Gastroesophageal sphincter (tissue), 4 donors: ENCODE measurements around the gene SV2B. TPM values are rescaled to one million over a fixed set of nuclear protein-coding genes. Genes with fewer than 3 reads are reported as not detected.

Experiments used
- ATAC-seq: fragments of 150-250 bp; one replicate; pipeline ENCODE4 v1.9.1; 2016; ENCODE audit warnings: mild to moderate bottlenecking, moderate library complexity
- H3K27ac ChIP-seq, 4 donors: fragments of 200-600 bp; sonication (generic) in 3 of 4; 1 replicate in 3 of 4; 2 replicates in 1 of 4; pipeline ENCODE4 v1.5.1; 2016 to 2019
- H3K27me3 ChIP-seq: fragments of 200-600 bp; sonication (generic); one replicate; pipeline ENCODE4 v1.5.1; 2019
- H3K36me3 ChIP-seq, 2 donors: fragments of 200-600 bp; sonication (generic); one replicate each; pipeline ENCODE4 v1.5.1; 2019; ENCODE audit warnings: control low read depth in 1 of 2
- H3K4me1 ChIP-seq, 3 donors: fragments of 200-600 bp; sonication (generic); 1 replicate in 2 of 3; 2 replicates in 1 of 3; pipeline ENCODE4 v1.5.1; 2016 to 2019; ENCODE audit warnings: control low read depth in 2 of 3
- H3K4me3 ChIP-seq, 2 donors: fragments of 200-600 bp; sonication (generic); one replicate each; pipeline ENCODE4 v1.5.1; 2019; ENCODE audit warnings: mild to moderate bottlenecking in 1 of 2, moderate library complexity in 1 of 2
- H3K9me3 ChIP-seq, 3 donors: fragments of 200-600 bp; sonication (generic); one replicate each; pipeline ENCODE4 v1.5.1; 2017 to 2019; ENCODE audit warnings: control low read depth in 2 of 3
- CTCF ChIP-seq, 4 experiments: fragments of 200-600 bp in 2 of 4; fragments of 450-650 bp in 2 of 4; sonication (generic) in 1 of 4; IDR thresholded peaks; one replicate each; pipeline ENCODE4 v1.5.1; 2017 to 2019; ENCODE audit warnings: antibody characterized with exemption in 4 of 4, mild to moderate bottlenecking in 2 of 4, moderate library complexity in 2 of 4
- EP300 ChIP-seq: sonication (generic); formaldehyde crosslinking; IDR thresholded peaks from one replicate; pipeline ENCODE4 v1.6.1; 2017; ENCODE audit warnings: antibody characterized with exemption, mild to moderate bottlenecking
- POLR2A ChIP-seq, 2 donors: fragments of 450-650 bp; IDR thresholded peaks; one replicate each; pipeline ENCODE4 v1.6.1; 2017; ENCODE audit warnings: antibody characterized with exemption in 2 of 2, mild to moderate bottlenecking in 2 of 2, moderate library complexity in 1 of 2
- POLR2AphosphoS5 ChIP-seq: sonication (generic); formaldehyde crosslinking; IDR thresholded peaks from one replicate; pipeline ENCODE4 v1.6.1; 2017; ENCODE audit warnings: antibody characterized with exemption
- WGBS, 2 donors: methylation state at CpG; one replicate each; pipeline ENCODE4 v1.1.5; 2018; ENCODE audit warnings: low coverage in 1 of 2; 5-methylcytosine and 5-hydroxymethylcytosine counted together
- total RNA-seq, 4 donors: library from RNA; depleted of rRNA; stranded (reverse); fragments of >200 nt; gene quantifications; one replicate each; pipeline ENCODE4 v1.1.0, GENCODE V29; 2016

SV2B gene
- total RNA-seq, 4 donors from 2014 or later: 0.16 to 4.1 (median 1.1) TPM

- no peak for ATAC-seq
- H3K4me3 ChIP-seq: no peak overlapping the region
- TF ChIP-seq EP300 (no peak), CTCF (IDR thresholded peaks at IDR 0.05) (no peak), POLR2AphosphoS5 (no peak), POLR2A (IDR thresholded peaks at IDR 0.05) (no peak)
- no peaks in the 10 kb centered on the region for H3K36me3 ChIP-seq
- WGBS, 2 donors: 50 to 69% methylated on average over 1 to 3 of the region's 3 CpGs
- H3K4me1 ChIP-seq: no peaks in the 10 kb centered on the region
- no peak overlapping the region for H3K27ac ChIP-seq
- H3K9me3 ChIP-seq: no peaks in the 10 kb centered on the region
- H3K27me3 ChIP-seq: peaks cover 24% of the 10 kb centered on the region
Measured at GRCh38 chr15:91223863-91224262, 123.8 kb downstream of the SV2B start.

- Histone ChIP-seq H3K27me3 (peaks cover 24% of the 10 kb centered on the region), H3K9me3 (no peaks in the 10 kb centered on the region), H3K36me3 (no peaks in the 10 kb centered on the region), H3K4me3 (no peak overlapping the region), H3K27ac (no peak overlapping the region), H3K4me1 (no peaks in the 10 kb centered on the region)
- WGBS, 2 donors: 56 to 57% methylated on average over 7 of the region's 7 CpGs
- no peak for ATAC-seq
- TF ChIP-seq EP300: no peak
- TF ChIP-seq POLR2AphosphoS5: no peak
- TF ChIP-seq CTCF (IDR thresholded peaks at IDR 0.05): peak; percentile 36 to 61 (median 44)
- no peak for TF ChIP-seq POLR2A (IDR thresholded peaks at IDR 0.05)
Measured at GRCh38 chr15:91224755-91225380, 124.8 kb downstream of the SV2B start.

- no peak for ATAC-seq
- 18 to 29% methylated on average over 4 to 5 of the region's 5 CpGs for WGBS, 2 donors
- Histone ChIP-seq H3K27ac (no peak overlapping the region), H3K9me3 (no peaks in the 10 kb centered on the region), H3K4me1 (no peaks in the 10 kb centered on the region), H3K4me3 (no peak overlapping the region), H3K36me3 (no peaks in the 10 kb centered on the region), H3K27me3 (peaks cover 24% of the 10 kb centered on the region)
- TF ChIP-seq CTCF (IDR thresholded peaks at IDR 0.05) (no peak), POLR2AphosphoS5 (no peak), EP300 (no peak), POLR2A (IDR thresholded peaks at IDR 0.05) (no peak)
Measured at GRCh38 chr15:91225741-91226140, 125.7 kb downstream of the SV2B start.

GRCh38 chr15:91227117-91227516, 127.1 kb downstream of the SV2B start:
- Histone ChIP-seq H3K4me1 (no peaks in the 10 kb centered on the region), H3K27me3 (peaks cover 17% of the 10 kb centered on the region), H3K4me3 (no peak overlapping the region), H3K27ac (no peak overlapping the region), H3K9me3 (no peaks in the 10 kb centered on the region), H3K36me3 (no peaks in the 10 kb centered on the region)
- WGBS, 2 donors: 60 to 78% methylated on average over 1 to 2 of the region's 3 CpGs
- no peak for ATAC-seq
- no peak for TF ChIP-seq POLR2AphosphoS5
- TF ChIP-seq CTCF (IDR thresholded peaks at IDR 0.05): no peak
- TF ChIP-seq EP300: no peak
- no peak for TF ChIP-seq POLR2A (IDR thresholded peaks at IDR 0.05)

- no peaks in the 10 kb centered on the region for H3K9me3 ChIP-seq
- peaks cover 15% of the 10 kb centered on the region for H3K27me3 ChIP-seq
- no peaks in the 10 kb centered on the region for H3K4me1 ChIP-seq
- no peak for ATAC-seq
- no peaks in the 10 kb centered on the region for H3K36me3 ChIP-seq
- WGBS, 2 donors: 49 to 60% methylated on average over 3 to 5 of the region's 5 CpGs
- no peak for TF ChIP-seq POLR2A (IDR thresholded peaks at IDR 0.05)
- TF ChIP-seq POLR2AphosphoS5: no peak
- no peak for TF ChIP-seq EP300
- TF ChIP-seq CTCF (IDR thresholded peaks at IDR 0.05): no peak
- no peak overlapping the region for H3K4me3 ChIP-seq
- H3K27ac ChIP-seq: no peak overlapping the region
Measured at GRCh38 chr15:91227766-91228165, 127.7 kb downstream of the SV2B start.
